Measurements from ENCODE around the gene FERMT3. TPM values are rescaled to one million over a fixed set of nuclear protein-coding genes. Genes with fewer than 3 reads are reported as not detected.

The FERMT3 gene
- total and polyA plus RNA-seq, 7 donors, result 15.0 to 41.5 (median 20.4) TPM

- intact Hi-C loops (cut with DNase I), result loop anchor here (1.0 kb wide), 1 partner anchor 100 kb away; no protein-coding TSS in a partner anchor
- H3K36me3 ChIP-seq, result peaks cover 30 to 65% (median 41%) of the 10 kb centered on the region in 4 donors
- no peak overlapping the region for H3K4me3 ChIP-seq
- no peak for DNase-seq
- no peaks in the 10 kb centered on the region for H3K27me3 ChIP-seq
- no peaks in the 10 kb centered on the region for H3K9me3 ChIP-seq
- TF ChIP-seq EP300 (IDR thresholded peaks at IDR 0.05) (no peak), POLR2AphosphoS5 (IDR thresholded peaks at IDR 0.05) (no peak), CTCF (IDR thresholded peaks at IDR 0.05) (no peak), POLR2A (IDR thresholded peaks at IDR 0.05) (no peak)
- peak overlapping the region in 2 of 4 donors; percentile 25 to 58 for H3K27ac ChIP-seq
- peaks cover 0 to 32% (median 18%) of the 10 kb centered on the region in 4 donors for H3K4me1 ChIP-seq
- 77 to 84% methylated on average over 16 of the region's 16 CpGs for WGBS, 2 donors
Measured at GRCh38 chr11:64204080-64204440, 2.5 kb upstream of the FERMT3 start.

GRCh38 chr11:64204464-64204989 lies 2.0 kb upstream of the FERMT3 start:
- Histone ChIP-seq H3K36me3 (peaks cover 29 to 60% (median 39%) of the 10 kb centered on the region in 4 donors), H3K27ac (peak overlapping the region; percentile 17 to 69 (median 52)), H3K27me3 (no peaks in the 10 kb centered on the region), H3K9me3 (no peaks in the 10 kb centered on the region), H3K4me1 (peaks cover 0 to 32% (median 18%) of the 10 kb centered on the region in 4 donors), H3K4me3 (no peak overlapping the region)
- DNase-seq, result peak; percentile 94
- 12 to 30% methylated on average over 7 of the region's 7 CpGs for WGBS, 2 donors
- intact Hi-C loops (cut with DNase I), result loop anchor here (1.0 kb wide), 1 partner anchor 100 kb away; no protein-coding TSS in a partner anchor
- TF ChIP-seq CTCF (IDR thresholded peaks at IDR 0.05) (peak; percentile 31 to 51 (median 48)), POLR2AphosphoS5 (IDR thresholded peaks at IDR 0.05) (peak in 3 of 4 donors; percentile 46 to 82 (median 77)), EP300 (IDR thresholded peaks at IDR 0.05) (no peak), POLR2A (IDR thresholded peaks at IDR 0.05) (no peak)

- peaks cover 18 to 31% (median 18%) of the 10 kb centered on the region in 4 donors for H3K36me3 ChIP-seq
- H3K27me3 ChIP-seq, result no peaks in the 10 kb centered on the region
- DNase-seq, result peak; percentile 85
- H3K9me3 ChIP-seq, result no peaks in the 10 kb centered on the region
- peaks cover 0 to 32% (median 18%) of the 10 kb centered on the region in 4 donors for H3K4me1 ChIP-seq
- 31 to 73% methylated on average over 30 of the region's 30 CpGs for WGBS, 2 donors
- TF ChIP-seq CTCF (IDR thresholded peaks at IDR 0.05) (no peak), POLR2AphosphoS5 (IDR thresholded peaks at IDR 0.05) (peak in 2 of 4 donors; percentile 33 to 41), POLR2A (IDR thresholded peaks at IDR 0.05) (no peak), EP300 (IDR thresholded peaks at IDR 0.05) (no peak)
- peak overlapping the region; percentile 68 to 77 (median 70) for H3K27ac ChIP-seq
- intact Hi-C loops (cut with DNase I), result no loop called here
- H3K4me3 ChIP-seq, result peak overlapping the region; percentile 0 to 41 (median 30)
Measured at GRCh38 chr11:64207256-64208085, 950 bp downstream of the FERMT3 start.

- Histone ChIP-seq H3K4me1 (peaks cover 0 to 32% (median 18%) of the 10 kb centered on the region in 4 donors), H3K4me3 (peak overlapping the region in 3 of 4 donors; percentile 25 to 41 (median 34)), H3K9me3 (no peaks in the 10 kb centered on the region), H3K36me3 (peaks cover 10 to 23% (median 10%) of the 10 kb centered on the region in 4 donors), H3K27me3 (no peaks in the 10 kb centered on the region), H3K27ac (peak overlapping the region; percentile 68 to 77 (median 70))
- intact Hi-C loops (cut with DNase I), result no loop called here
- no peak for DNase-seq
- TF ChIP-seq POLR2A (IDR thresholded peaks at IDR 0.05) (no peak), POLR2AphosphoS5 (IDR thresholded peaks at IDR 0.05) (no peak), CTCF (IDR thresholded peaks at IDR 0.05) (no peak), EP300 (IDR thresholded peaks at IDR 0.05) (no peak)
- 70 to 89% methylated on average over 23 of the region's 23 CpGs for WGBS, 2 donors
Measured at GRCh38 chr11:64208086-64208795, 1.7 kb downstream of the FERMT3 start.

Measured in sigmoid colon (tissue), 7 donors.